OCI-M2 (cell line): ENCODE data around the gene APOBEC3A.
"Not testable (repeated sequence)": the region's sequence is repeated elsewhere in the genome, so short reads cannot be mapped to it uniquely, and the experiment has no call there.

Experiments
- DNase-seq: peaks from one replicate; lab custom pipeline; 2025; ENCODE audit not compliant: unreplicated experiment; lab: John Stamatoyannopoulos, UW

APOBEC3A gene

DNA sequence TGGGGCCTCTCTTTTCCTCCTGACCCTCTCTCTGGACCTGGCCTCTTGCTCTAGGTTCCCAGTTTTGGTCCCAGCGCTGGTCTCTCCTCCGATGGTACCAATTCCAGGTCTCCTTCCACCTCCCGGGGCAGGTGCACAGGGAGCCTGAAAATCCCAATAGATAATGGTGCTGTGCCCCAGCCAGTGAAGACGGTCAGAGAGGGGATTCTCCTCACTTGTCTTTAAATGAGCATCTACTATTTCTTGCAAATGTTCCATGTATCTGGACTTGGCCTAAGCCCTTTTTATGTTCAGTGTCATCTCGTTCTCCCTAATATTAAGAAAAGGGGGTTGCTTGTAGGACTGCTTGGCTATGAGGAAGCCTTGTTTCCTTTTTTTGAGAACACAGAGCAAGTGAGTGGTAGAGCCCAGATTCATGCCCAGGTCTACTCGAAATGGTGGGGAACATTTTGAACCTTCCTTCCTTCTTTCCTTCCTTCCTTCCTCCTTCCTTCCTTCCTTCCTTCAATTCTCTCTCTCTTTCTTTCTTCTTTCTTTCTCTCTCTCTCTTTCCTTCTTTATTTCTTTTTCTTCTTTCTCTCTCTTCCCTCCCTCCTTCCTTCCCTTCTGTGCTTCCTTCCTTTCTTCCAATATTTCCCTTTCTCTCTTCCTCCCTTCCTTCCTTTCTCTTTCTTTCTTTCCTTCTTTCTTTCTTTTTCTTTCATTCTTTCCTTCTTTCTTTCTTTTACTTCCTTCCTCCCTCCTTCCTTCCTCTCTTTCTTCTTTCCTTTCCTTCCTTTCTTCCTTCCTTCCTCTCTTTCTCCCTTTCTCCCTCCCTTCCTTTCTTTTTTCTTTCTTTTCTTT, 620 bp downstream of the APOBEC3A start:
- no peak for DNase-seq

DNA sequence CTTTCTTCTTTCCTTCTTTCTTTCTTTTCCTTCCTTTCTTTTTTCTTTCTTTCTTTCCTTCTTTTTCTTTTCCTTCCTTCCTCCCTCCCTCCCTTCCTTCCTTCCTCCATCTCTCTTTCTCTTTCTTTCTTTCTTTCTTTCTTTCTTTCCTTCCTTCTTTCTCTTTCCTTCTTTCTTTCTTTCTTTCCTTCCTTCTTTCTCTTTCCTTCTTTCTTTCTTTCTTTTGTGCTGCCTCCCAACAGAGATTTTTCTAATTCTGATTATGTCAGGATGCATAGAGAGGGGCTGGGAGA, 1.2 kb downstream of the APOBEC3A start:
- not testable (repeated sequence) for DNase-seq

GRCh38 chr22:38959590-38959989, 2.2 kb downstream of the APOBEC3A start:
- DNase-seq = no peak

DNA sequence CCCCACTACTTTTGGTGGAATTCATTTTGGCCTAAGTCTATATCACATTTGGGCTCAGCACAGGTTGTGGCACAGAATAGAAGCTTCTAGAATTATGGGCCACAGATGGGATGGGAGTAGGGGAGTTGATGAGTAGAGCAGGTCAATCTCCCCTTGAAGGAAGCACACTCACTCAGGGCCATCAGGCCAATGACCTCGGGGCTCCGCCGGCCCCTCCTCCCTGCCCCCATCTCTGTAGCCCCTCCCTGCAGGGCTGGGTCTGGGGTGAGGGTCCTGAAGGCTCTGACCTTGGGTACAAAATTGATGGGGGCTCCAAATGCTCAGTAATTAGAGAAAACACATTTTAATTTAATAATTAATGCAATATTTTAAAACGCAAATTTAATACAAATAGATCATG, 3.3 kb downstream of the APOBEC3A start:
- not testable (repeated sequence) for DNase-seq

DNA sequence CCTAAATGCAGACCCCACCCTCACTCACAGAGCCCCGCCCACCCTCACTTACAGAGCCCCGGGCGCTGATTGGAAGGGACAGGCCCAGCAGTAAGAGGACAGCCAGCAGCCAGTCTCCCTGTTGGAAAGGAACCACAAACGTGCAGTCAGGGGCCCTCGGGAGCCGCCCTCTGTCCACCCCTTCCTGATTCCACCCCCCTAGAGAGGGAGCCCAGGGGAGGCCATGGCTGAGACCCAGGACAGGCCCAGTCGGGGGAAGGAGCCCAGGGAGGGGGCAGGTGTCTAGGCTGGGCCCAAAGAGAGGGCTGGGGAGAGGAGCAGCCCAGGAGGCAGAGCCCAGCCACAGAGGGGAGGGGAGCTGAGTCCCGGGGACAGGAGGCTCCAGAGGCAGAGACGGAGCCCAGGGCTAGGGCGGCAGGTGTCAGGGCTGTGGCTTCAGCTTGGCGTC, 5.9 kb downstream of the APOBEC3A start:
- DNase-seq = not testable (repeated sequence)

- DNase-seq = no peak
Observed at GRCh38 chr22:38963872-38964271, 6.5 kb downstream of the APOBEC3A start.

- no peak for DNase-seq
Observed at GRCh38 chr22:38964306-38964705, 6.9 kb downstream of the APOBEC3A start.

DNA sequence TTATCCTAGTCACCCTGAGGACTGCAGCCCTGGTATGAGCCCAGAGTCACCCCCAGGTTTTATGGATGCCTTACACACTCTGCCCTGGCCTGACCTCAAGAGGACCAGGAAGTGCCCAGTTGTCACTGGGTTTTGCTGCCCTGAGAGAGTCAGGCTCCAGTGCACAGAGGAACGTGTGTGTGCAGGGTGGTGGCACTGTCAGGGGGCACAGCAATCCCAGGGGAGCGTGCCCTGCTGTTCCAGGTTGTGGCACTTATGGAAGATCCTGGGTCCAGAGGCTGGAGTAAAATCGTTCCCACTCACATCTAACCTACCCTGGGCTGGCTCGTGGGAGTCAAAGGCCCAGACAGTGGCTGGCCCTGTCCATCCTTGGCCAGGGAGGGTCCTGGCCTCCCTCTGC, 7.6 kb downstream of the APOBEC3A start:
- no peak for DNase-seq

DNA sequence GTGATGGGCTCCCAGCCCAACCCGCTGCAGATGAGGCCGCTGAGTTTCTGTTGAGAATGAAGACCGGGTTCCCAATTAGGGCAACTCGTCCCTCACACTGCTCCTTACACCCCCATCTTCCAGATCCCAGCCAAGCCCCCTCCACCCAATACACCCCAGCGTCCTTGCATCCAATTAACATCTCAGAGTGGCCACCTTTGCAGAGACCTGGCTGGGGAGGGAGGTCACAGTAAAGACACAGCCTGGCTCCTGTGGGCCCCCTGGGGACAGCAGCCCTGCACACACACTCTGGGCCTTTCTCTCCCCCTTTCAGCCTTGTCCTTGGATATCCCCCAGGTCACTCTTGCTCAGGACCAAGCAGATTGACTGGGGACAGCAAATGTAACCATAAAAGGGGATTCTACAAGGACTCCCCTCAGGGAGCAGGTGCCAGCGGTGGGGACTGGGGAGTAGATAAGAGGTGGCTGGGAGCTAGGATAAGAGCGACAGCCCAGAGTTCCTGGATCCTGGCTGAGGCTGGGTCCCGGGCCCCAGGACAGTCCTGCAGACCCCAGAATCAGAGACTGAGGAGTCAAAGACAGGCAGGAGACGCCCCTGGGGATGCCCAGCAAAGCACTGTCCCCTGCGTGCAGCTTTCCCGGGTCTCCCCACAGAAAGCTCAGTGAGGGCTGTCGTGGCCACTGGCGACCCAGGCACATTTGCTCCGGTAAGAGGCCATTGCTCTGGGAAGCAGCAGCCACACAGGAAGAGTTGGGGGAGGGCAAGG, 8.4 kb downstream of the APOBEC3A start:
- DNase-seq = no peak

GRCh38 chr22:38966380-38966702, 8.9 kb downstream of the APOBEC3A start:
- DNase-seq = no peak

- no peak for DNase-seq
Observed at GRCh38 chr22:38966942-38967341, 9.5 kb downstream of the APOBEC3A start.

GRCh38 chr22:38967451-38968450, 10.3 kb downstream of the APOBEC3A start:
- DNase-seq = no peak

DNA sequence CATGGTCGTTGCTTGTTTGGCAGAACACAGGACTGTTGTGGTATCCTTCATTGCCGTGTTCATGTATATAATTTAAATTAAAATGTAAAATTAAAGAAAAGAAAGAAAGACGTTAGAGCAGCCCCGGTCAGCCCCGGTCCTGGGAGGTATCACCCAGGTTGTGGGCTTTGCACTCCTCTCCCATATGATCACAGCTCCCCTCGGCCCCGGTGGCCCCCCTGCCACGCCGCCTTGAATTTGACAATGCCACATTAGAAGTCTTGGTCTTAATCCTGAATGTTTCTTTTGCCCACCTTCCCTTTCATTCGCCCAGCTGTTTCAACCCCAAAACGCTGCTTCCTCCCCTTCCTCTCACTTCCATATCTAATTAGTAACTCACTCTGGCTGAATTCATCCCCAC, 11.4 kb downstream of the APOBEC3A start:
- no peak for DNase-seq

GRCh38 chr22:38970551-38970950, 13.1 kb downstream of the APOBEC3A start:
- no peak for DNase-seq

GRCh38 chr22:38971202-38971601, 13.8 kb downstream of the APOBEC3A start:
- DNase-seq = no peak

DNA sequence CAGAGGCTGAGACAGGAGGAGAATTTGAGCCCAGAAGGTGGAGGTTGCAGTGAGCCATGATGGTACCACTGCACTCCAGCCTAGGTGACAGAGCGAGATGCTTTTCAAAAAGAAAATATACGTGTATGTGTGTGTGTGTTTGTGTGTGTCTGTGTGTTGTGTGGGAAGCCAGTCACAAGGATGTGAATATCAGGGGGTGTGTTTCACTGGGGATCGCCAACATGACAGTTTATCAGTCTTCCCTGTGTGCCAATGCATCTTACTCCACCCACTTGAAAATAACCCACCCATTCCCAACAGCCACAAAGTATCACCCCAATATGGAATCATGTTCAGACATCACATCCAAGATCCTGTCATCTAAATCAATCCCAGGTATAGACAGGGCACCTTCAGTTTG, 14.4 kb downstream of the APOBEC3A start:
- no peak for DNase-seq

DNA sequence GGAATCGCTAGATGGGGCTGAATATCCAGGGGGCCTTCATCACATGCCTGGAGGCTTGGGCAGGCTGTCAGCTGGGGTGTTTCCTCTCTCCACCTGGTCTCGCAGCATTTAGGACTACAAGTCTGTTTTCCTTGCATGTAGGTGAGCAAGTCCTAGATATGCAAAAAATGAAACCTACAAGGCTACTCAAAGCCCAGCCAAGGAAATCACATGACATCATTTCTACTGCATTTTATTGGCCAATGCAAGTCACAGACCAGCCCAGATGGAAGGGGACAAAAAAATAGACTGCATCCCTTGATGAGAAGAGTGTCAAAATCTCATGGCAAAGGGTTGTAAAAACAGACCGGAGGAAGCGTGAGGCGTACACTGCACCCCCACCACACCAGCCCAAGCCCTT, 15.1 kb downstream of the APOBEC3A start:
- no peak for DNase-seq

- DNase-seq = no peak
Observed at GRCh38 chr22:38973289-38974169, 16.1 kb downstream of the APOBEC3A start.

- DNase-seq = no peak
Observed at GRCh38 chr22:38974170-38974825, 16.9 kb downstream of the APOBEC3A start.

DNA sequence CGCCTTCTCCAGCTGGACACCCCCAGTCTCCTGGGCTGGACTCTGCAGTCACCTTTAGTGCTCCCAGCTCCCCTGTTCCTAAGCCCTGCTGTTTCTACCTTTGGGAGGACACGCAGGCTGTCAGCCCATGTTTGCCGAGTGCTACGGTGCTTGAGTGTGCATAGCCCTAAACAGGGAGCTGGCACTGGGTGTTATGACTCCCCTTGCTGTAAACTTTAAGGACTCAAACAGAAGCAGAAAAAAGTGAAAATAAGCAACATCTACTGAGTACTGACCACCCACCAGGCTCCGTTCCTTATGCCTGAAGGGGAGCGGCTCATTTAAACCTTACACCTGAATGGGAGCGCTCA, 17.4 kb downstream of the APOBEC3A start:
- no peak for DNase-seq
